H1 (cell line): ENCODE measurements around the gene RPL3. TPM values are rescaled to one million over a fixed set of nuclear protein-coding genes. Genes with fewer than 3 reads are reported as not detected.

ENCODE experiments used
- ASH2L ChIP-seq: fragments of 200-600, 300-600 bp; sonication (generic); IDR thresholded peaks from one replicate; pipeline ENCODE4 v1.7.1; 2017; ENCODE audit warnings: low read length
- RBBP5 ChIP-seq: IDR thresholded peaks from 2 replicates; pipeline ENCODE4 v1.7.1; 2012; ENCODE audit warnings: low read depth, mild to moderate bottlenecking, inconsistent platforms, low read length, moderate library complexity, borderline replicate concordance
- RXRA ChIP-seq: IDR thresholded peaks from 2 replicates; pipeline ENCODE4 v1.6.1; 2011; ENCODE audit warnings: low read depth, mild to moderate bottlenecking, low read length, moderate library complexity; ENCODE audit not compliant: insufficient read depth
- polyA plus RNA-seq, 7 experiments: library from polyadenylated mRNA; depleted of rRNA in 3 of 7; stranded (reverse) in 5 of 7; unstranded in 2 of 7; fragments of >200 nt in 5 of 7; fragments of 200-250 nt in 2 of 7; gene quantifications; 1 replicate in 5 of 7; 2 replicates in 1 of 7; 4 replicates in 1 of 7; pipeline versions ENCODE4 v1.2.1 to v1.2.3, GENCODE V29; 2011 to 2013; ENCODE audit warnings: missing spikeins in 2 of 7, mixed read lengths in 2 of 7
- total RNA-seq: library from RNA; stranded (reverse); fragmentation: NEBNext Ultra II Directional; extraction: Animal tissue kit (Norgen Biotek cat#: 25700); gene quantifications from 2 replicates; pipeline ENCODE4 v1.2.1, GENCODE V29; 2021
- TF ChIP-seq, protein P1 (sequence below), 3 experiments: IDR thresholded peaks; 1 replicate in 2 of 3; 2 replicates in 1 of 3; pipeline versions ENCODE4 v1.5.1 to v1.6.1; 2011; ENCODE audit warnings: low read length in 3 of 3, mild to moderate bottlenecking in 3 of 3, inconsistent platforms in 2 of 3, low read depth in 1 of 3, moderate library complexity in 1 of 3; ENCODE audit not compliant: insufficient read depth in 1 of 3; ENCODE audit errors: control extremely low read depth in 1 of 3

Gene RPL3
- total and polyA plus RNA-seq, 2 of the 8 experiments (the other 6 are each of a cell fraction or from before 2014, with no cell fraction given): 2,865 to 5,466 TPM

DNA sequence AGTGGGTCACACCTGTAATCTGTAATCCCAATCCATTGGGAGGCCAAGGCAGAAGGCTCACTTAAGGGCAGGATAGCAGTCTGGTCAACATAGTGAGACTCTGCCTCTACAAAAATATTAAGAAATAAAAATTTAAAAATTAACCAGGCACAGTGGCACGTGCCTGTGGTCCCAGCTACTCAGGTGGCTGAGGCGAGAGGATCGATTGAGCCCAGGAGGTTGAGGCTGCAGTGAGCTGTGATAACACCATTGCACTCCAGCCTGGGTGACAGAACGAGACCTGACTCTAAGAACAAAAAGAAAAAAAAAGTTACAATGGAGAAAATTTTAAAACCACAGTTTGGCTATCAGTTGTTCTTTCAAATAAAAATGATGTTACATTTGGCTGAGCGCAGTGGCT, 17.0 kb upstream of the RPL3 start (continued):
- TF ChIP-seq RBBP5 (no peak), RXRA (no peak), ASH2L (no peak)
- TF ChIP-seq, protein P1, sequence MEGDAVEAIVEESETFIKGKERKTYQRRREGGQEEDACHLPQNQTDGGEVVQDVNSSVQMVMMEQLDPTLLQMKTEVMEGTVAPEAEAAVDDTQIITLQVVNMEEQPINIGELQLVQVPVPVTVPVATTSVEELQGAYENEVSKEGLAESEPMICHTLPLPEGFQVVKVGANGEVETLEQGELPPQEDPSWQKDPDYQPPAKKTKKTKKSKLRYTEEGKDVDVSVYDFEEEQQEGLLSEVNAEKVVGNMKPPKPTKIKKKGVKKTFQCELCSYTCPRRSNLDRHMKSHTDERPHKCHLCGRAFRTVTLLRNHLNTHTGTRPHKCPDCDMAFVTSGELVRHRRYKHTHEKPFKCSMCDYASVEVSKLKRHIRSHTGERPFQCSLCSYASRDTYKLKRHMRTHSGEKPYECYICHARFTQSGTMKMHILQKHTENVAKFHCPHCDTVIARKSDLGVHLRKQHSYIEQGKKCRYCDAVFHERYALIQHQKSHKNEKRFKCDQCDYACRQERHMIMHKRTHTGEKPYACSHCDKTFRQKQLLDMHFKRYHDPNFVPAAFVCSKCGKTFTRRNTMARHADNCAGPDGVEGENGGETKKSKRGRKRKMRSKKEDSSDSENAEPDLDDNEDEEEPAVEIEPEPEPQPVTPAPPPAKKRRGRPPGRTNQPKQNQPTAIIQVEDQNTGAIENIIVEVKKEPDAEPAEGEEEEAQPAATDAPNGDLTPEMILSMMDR (IDR thresholded peaks at IDR 0.05; ENCODE audit: control extremely low read depth in 1 of 3, insufficient read depth in 1 of 3, low read depth in 1 of 3, low read length in 3 of 3): no peak
